H1 (cell line): ENCODE measurements around the gene COA4. TPM values are rescaled to one million over a fixed set of nuclear protein-coding genes. Genes with fewer than 3 reads are reported as not detected.

Experiments used
- CTBP2 ChIP-seq: IDR thresholded peaks from 2 replicates; pipeline ENCODE4 v1.7.0; 2011; ENCODE audit warnings: borderline replicate concordance, mild to moderate bottlenecking, moderate library complexity, mixed read lengths, low read length; ENCODE audit not compliant: insufficient read depth, insufficient read length
- JUN ChIP-seq: IDR thresholded peaks from 2 replicates; pipeline ENCODE4 v1.6.1; 2011; ENCODE audit warnings: low read depth, mild to moderate bottlenecking, improper control_type of control experiment, low read length
- POLR2AphosphoS5 ChIP-seq: IDR thresholded peaks from 2 replicates; pipeline ENCODE4 v1.6.1; 2011; ENCODE audit warnings: low read depth, low read length
- TAF1 ChIP-seq: IDR thresholded peaks from 2 replicates; pipeline ENCODE4 v1.6.1; 2011; ENCODE audit warnings: mild to moderate bottlenecking, low read depth, low read length
- polyA plus RNA-seq, 7 experiments: library from polyadenylated mRNA; depleted of rRNA in 3 of 7; stranded (reverse) in 5 of 7; unstranded in 2 of 7; fragments of >200 nt in 5 of 7; fragments of 200-250 nt in 2 of 7; gene quantifications; 1 replicate in 5 of 7; 2 replicates in 1 of 7; 4 replicates in 1 of 7; pipeline versions ENCODE4 v1.2.1 to v1.2.3, GENCODE V29; 2011 to 2013; ENCODE audit warnings: missing spikeins in 2 of 7, mixed read lengths in 2 of 7
- total RNA-seq: library from RNA; stranded (reverse); fragmentation: NEBNext Ultra II Directional; extraction: Animal tissue kit (Norgen Biotek cat#: 25700); gene quantifications from 2 replicates; pipeline ENCODE4 v1.2.1, GENCODE V29; 2021

The COA4 gene
- total and polyA plus RNA-seq, 2 of the 8 experiments (the other 6 are each of a cell fraction or from before 2014, with no cell fraction given): 177 to 380 TPM

DNA sequence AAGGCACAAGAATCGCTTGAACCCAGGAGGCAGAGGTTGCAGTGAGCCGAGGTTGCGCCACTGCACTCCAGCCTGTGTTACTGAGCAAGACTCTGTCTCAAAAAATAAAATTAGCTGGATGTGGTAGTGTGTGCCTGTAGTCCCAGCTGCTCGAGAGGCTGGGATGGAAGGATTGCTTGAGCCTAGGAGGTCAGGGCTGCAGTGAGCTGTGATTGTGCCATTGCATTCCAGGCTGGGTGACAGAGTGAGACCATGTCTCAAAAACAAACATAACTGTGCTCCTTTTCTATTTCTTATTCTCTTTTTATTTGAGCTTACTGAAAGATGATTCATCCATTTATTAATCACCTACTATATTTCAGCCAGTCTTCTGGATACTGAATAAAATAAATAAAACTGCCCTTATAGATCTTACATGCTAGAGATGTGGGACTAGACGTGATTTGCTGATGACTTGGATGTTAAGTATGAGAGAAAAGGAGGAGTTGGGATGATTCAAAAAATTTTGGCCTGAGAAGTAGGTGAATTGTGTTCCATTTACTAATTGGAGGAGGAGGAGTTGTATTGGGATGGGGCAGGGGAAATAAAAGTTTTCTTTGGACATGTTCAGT lies 18.2 kb upstream of the COA4 start (continued):
- TF ChIP-seq JUN (no peak), POLR2AphosphoS5 (no peak), TAF1 (no peak), CTBP2 (no peak)
